PC-9 (cell line): ENCODE results near the gene MRPL45. TPM values are rescaled to one million over a fixed set of nuclear protein-coding genes. Genes with fewer than 3 reads are reported as not detected.

Experiments used
- BruUV-seq: library from RNA; stranded (reverse); fragments of 400-500 nt; replicated peaks from 2 replicates; lab custom pipeline; 2021; lab: Mats Ljungman, UMichigan
- CTCF ChIA-PET: fragments of 300-600 bp; sonication (Branson Sonifier 250); formaldehyde crosslinking; loops from one replicate; lab custom pipeline; 2022; ENCODE audit warnings: antibody characterized with exemption; lab: Charles Lee
- POLR2A ChIA-PET: fragments of 300-600 bp; sonication (Branson Sonifier 250); formaldehyde crosslinking; loops from one replicate; lab custom pipeline; 2022; ENCODE audit warnings: antibody characterized with exemption; ENCODE audit not compliant: unreplicated experiment; lab: Charles Lee
- DNase-seq, 2 experiments: peaks; one replicate each; pipeline versions ENCODE4 v3.0.0 to v3.0.0-alpha.2; 2015 to 2022; ENCODE audit warnings: mixed read lengths in 1 of 2
- H2AFZ ChIP-seq: fragments of 200-600 bp; sonication (generic); 2 replicates; pipeline ENCODE4 v1.8.1; 2017; ENCODE audit warnings: antibody characterized with exemption
- H3F3A ChIP-seq: fragments of 200-600 bp; sonication (generic); 2 replicates; pipeline ENCODE4 v1.8.1; 2017; ENCODE audit warnings: antibody characterized with exemption, mild to moderate bottlenecking, low read depth; ENCODE audit not compliant: insufficient read depth
- H3K27ac ChIP-seq: fragments of 200-600 bp; sonication (generic); 2 replicates; pipeline ENCODE4 v1.6.1; 2016; ENCODE audit warnings: mixed run types
- H3K27me3 ChIP-seq: fragments of 200-600 bp; sonication (generic); 2 replicates; pipeline ENCODE4 v1.6.1; 2016; ENCODE audit warnings: low read depth, mixed run types; ENCODE audit not compliant: insufficient read depth
- H3K36me3 ChIP-seq: fragments of 200-600 bp; sonication (generic); 2 replicates; pipeline ENCODE4 v1.6.1; 2016; ENCODE audit warnings: low read depth, mixed run types
- H3K4me1 ChIP-seq: fragments of 200-600 bp; sonication (generic); replicated peaks from 2 replicates; pipeline ENCODE4 v1.6.1; 2016; ENCODE audit warnings: mixed run types; ENCODE audit not compliant: insufficient read depth
- H3K4me2 ChIP-seq: fragments of 200-600 bp; sonication (generic); 2 replicates; pipeline ENCODE4 v1.6.1; 2017; ENCODE audit warnings: mixed run types
- H3K4me3 ChIP-seq: fragments of 200-600 bp; sonication (generic); 2 replicates; pipeline ENCODE4 v1.6.1; 2016; ENCODE audit warnings: mixed run types
- H3K79me2 ChIP-seq: fragments of 200-600 bp; sonication (generic); 2 replicates; pipeline ENCODE4 v1.6.1; 2017; ENCODE audit warnings: low read depth, mixed run types
- H3K9me2 ChIP-seq: fragments of 200-600 bp; sonication (generic); 2 replicates; pipeline ENCODE4 v1.8.1; 2017; ENCODE audit warnings: mild to moderate bottlenecking; ENCODE audit not compliant: insufficient read depth
- H3K9me3 ChIP-seq: fragments of 200-600 bp; sonication (generic); 2 replicates; pipeline ENCODE4 v1.8.1; 2016; ENCODE audit warnings: low read depth; ENCODE audit not compliant: insufficient read depth
- H4K20me1 ChIP-seq: fragments of 200-600 bp; sonication (generic); 2 replicates; pipeline ENCODE4 v1.8.1; 2017; ENCODE audit not compliant: insufficient read depth
- EZH2 ChIP-seq: fragments of 200-600 bp; sonication (generic); IDR thresholded peaks from 2 replicates; pipeline ENCODE4 v1.8.0; 2017; ENCODE audit warnings: antibody characterized with exemption, low read depth
- intact Hi-C: fragments of 100-400 bp; cut with micrococcal nuclease; formaldehyde crosslinking; loops from one replicate; pipeline ENCODE4 v1.10.0; 2022; ENCODE audit not compliant: unreplicated experiment
- total RNA-seq: library from RNA; stranded (reverse); gene quantifications from 2 replicates; pipeline ENCODE4 v1.2.3, GENCODE V29; 2021
- TF ChIP-seq, protein P1 (sequence below): fragments of 200-600 bp; sonication (generic); conservative IDR thresholded peaks from 2 replicates; pipeline ENCODE4 v1.6.1; 2017; ENCODE audit warnings: mixed run types, antibody characterized with exemption, mild to moderate bottlenecking, moderate library complexity

MRPL45 gene
- total RNA-seq, 1 experiment from 2014 or later: 56.2 TPM

DNA sequence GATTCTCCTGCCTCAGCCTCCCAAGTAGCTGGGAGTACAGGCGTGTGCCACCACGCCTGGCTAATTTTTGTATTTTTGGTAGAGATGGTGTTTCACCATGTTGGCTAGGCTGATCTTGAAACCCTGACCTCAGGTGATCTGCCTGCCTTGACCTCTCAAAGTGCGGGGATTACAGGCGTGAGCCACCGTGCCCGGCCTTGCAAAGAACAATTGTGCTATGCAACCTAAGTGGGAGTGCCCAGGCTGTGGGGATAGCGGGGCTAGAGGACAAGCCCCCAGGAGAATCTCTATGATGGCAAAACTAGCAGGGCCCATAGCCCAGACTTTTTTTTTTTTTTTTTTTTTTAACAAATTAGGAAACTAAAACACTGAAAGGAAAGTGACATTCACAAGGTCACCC, 48.8 kb downstream of the MRPL45 start:
- ChIA-PET CTCF (interaction anchor here (0.5 kb wide), 1 partner anchor 86 kb away, joined by 3 read pairs; no protein-coding TSS in a partner anchor), POLR2A (no interaction called here)
- Histone ChIP-seq H3K9me2 (no peaks in the 10 kb centered on the region), H3K36me3 (no peaks in the 10 kb centered on the region), H3K4me1 (peaks cover 3% of the 10 kb centered on the region; the same call in 1 of the 2 replicates), H3K27me3 (no peaks in the 10 kb centered on the region), H2AFZ (no peak overlapping the region), H3F3A (peaks cover 20% of the 10 kb centered on the region), H3K4me3 (no peak overlapping the region), H3K4me2 (no peak overlapping the region), H3K9me3 (no peaks in the 10 kb centered on the region), H3K27ac (no peak overlapping the region), H4K20me1 (no peaks in the 10 kb centered on the region), H3K79me2 (no peaks in the 10 kb centered on the region; the same call in 1 of the 2 replicates)
- intact Hi-C loops: no loop called here
- no TSS peak for BruUV-seq
- TF ChIP-seq, protein P1, sequence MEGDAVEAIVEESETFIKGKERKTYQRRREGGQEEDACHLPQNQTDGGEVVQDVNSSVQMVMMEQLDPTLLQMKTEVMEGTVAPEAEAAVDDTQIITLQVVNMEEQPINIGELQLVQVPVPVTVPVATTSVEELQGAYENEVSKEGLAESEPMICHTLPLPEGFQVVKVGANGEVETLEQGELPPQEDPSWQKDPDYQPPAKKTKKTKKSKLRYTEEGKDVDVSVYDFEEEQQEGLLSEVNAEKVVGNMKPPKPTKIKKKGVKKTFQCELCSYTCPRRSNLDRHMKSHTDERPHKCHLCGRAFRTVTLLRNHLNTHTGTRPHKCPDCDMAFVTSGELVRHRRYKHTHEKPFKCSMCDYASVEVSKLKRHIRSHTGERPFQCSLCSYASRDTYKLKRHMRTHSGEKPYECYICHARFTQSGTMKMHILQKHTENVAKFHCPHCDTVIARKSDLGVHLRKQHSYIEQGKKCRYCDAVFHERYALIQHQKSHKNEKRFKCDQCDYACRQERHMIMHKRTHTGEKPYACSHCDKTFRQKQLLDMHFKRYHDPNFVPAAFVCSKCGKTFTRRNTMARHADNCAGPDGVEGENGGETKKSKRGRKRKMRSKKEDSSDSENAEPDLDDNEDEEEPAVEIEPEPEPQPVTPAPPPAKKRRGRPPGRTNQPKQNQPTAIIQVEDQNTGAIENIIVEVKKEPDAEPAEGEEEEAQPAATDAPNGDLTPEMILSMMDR: no peak
- no peak for TF ChIP-seq EZH2
- no peak for DNase-seq

DNA sequence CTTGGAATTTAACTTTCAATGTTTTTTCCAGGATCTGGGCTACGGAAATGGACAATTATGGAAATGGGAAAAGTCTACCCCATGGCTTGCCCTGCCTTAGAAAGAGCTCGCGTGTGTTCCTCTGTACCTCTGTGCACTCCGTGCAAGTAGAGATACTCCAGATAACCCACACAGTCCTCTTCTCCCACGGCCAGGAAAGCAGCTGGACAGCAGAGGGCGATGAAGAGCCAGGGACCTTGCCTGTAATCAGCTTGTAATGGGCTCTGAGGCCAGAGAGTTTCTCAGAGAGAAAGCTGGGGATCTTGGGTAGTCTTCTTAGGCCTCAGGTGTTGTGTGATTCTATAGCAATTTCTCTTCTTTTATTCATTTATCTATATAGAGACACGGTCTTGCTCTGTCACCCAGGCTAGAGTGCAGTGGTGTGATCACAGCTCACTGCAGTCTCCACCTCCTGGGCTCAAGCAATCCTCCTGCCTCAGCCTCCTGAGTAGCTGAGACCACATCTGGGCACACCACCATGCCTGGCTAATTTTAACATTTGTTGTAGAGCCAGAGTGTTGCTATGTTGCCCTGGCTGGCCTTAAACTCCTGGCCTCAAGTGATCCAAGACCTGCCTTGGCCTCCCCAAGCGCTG, 52.2 kb downstream of the MRPL45 start:
- H3K79me2 ChIP-seq: peaks cover 14% of the 10 kb centered on the region
- H3K9me2 ChIP-seq: no peaks in the 10 kb centered on the region
- H2AFZ ChIP-seq: no peak overlapping the region
- peaks cover 12% of the 10 kb centered on the region; the same call in 1 of the 2 replicates for H4K20me1 ChIP-seq
- peak; percentile 61 to 78 for DNase-seq
- CTCF ChIA-PET: interaction anchor here (0.6 to 2.9 kb wide), 14 partner anchors 10 to 318 kb away, joined by 3 to 36 read pairs (median 4); no protein-coding TSS in a partner anchor
- H3K36me3 ChIP-seq: no peaks in the 10 kb centered on the region
- no peaks in the 10 kb centered on the region for H3K27me3 ChIP-seq
- no peaks in the 10 kb centered on the region for H3K9me3 ChIP-seq
- H3F3A ChIP-seq: peaks cover 14% of the 10 kb centered on the region
- intact Hi-C loops: loop anchor here (1.0 to 2.0 kb wide), 2 partner anchors 65 to 318 kb away; no protein-coding TSS in a partner anchor
- no TSS peak for BruUV-seq
- POLR2A ChIA-PET: interaction anchor here (0.6 kb wide), 1 partner anchor 48 kb away, joined by 4 read pairs; no protein-coding TSS in a partner anchor
- no peak overlapping the region for H3K27ac ChIP-seq
- no peak overlapping the region for H3K4me2 ChIP-seq
- no peak overlapping the region for H3K4me3 ChIP-seq
- TF ChIP-seq, protein P1: peak; percentile 88
- TF ChIP-seq EZH2: no peak
- peaks cover 23% of the 10 kb centered on the region for H3K4me1 ChIP-seq

DNA sequence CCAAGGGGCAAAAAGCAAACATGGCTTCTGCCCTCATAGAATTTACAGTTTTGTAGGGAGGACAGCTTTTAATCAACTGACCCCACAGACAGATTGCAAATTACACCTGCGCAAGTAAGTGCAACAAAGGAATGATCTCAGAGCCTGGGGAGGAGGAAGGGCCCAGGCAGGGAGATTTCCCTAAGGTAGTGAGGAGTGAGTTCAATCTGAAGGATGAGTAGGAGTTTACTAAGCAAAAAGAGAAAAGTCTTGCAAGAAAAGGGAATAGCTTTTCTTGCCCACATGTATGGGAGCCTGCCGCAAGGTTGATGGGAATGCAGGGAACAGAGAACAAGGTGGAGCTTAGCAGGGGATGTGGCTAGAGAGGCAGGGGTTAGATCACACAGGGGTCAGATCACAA, 53.1 kb downstream of the MRPL45 start:
- POLR2A ChIA-PET: no interaction called here
- Histone ChIP-seq H3K79me2 (peaks cover 22% of the 10 kb centered on the region), H3K9me2 (no peaks in the 10 kb centered on the region), H3K27ac (no peak overlapping the region), H4K20me1 (peaks cover 13% of the 10 kb centered on the region; the same call in 1 of the 2 replicates), H3F3A (peaks cover 14% of the 10 kb centered on the region), H3K4me3 (no peak overlapping the region), H3K36me3 (no peaks in the 10 kb centered on the region), H3K4me2 (peak overlapping the region; percentile 86; the same call in 1 of the 2 replicates), H2AFZ (no peak overlapping the region), H3K9me3 (no peaks in the 10 kb centered on the region), H3K27me3 (no peaks in the 10 kb centered on the region), H3K4me1 (peaks cover 29% of the 10 kb centered on the region)
- no peak for DNase-seq
- TF ChIP-seq, protein P1: no peak
- no peak for TF ChIP-seq EZH2
- CTCF ChIA-PET: interaction anchor here (0.5 to 2.9 kb wide), 8 partner anchors 12 to 318 kb away, joined by 3 to 36 read pairs (median 4); no protein-coding TSS in a partner anchor
- BruUV-seq: no TSS peak
- intact Hi-C loops: no loop called here
